ENCODE results near the gene ST7. TPM values are rescaled to one million over a fixed set of nuclear protein-coding genes. Genes with fewer than 3 reads are reported as not detected.

The ST7 gene
- total RNA-seq, 1 experiment from 2014 or later = 12.4 TPM

DNA sequence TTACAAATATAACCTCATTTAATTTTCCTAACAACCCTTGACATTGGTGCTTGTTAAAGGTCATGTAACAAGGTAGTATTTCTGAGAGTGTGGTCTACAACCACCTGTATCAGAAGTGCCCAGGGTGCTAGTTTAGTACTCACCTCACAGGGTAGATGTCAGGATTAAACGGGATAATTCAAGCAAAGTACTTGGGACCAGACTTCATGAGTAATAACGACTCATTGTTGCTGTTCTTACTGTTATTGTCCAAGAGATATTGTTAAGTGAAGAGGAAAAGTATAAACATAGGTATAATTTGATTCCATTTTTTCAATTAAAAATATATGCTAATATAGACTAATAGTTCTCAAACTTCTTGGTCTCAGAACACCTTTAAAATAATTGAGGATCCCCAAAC is 190.3 kb downstream of the ST7 start:
- Mint-ChIP-seq H3K27ac (peak overlapping the region; percentile 80), H3K36me3 (no peaks in the 10 kb centered on the region), H3K27me3 (ENCODE audit: low read depth) (no peaks in the 10 kb centered on the region), H3K4me1 (peaks cover 57% of the 10 kb centered on the region), H3K4me3 (no peak overlapping the region), H3K9me3 (no peaks in the 10 kb centered on the region)
- POLR2A ChIA-PET = no interaction called here
- no peak for TF ChIP-seq SMAD4 (CRISPR knock-in tag; IDR thresholded peaks at IDR 0.05)
- no peak for TF ChIP-seq NR2C2 (CRISPR knock-in tag; IDR thresholded peaks at IDR 0.05)
- TF ChIP-seq, protein P1, sequence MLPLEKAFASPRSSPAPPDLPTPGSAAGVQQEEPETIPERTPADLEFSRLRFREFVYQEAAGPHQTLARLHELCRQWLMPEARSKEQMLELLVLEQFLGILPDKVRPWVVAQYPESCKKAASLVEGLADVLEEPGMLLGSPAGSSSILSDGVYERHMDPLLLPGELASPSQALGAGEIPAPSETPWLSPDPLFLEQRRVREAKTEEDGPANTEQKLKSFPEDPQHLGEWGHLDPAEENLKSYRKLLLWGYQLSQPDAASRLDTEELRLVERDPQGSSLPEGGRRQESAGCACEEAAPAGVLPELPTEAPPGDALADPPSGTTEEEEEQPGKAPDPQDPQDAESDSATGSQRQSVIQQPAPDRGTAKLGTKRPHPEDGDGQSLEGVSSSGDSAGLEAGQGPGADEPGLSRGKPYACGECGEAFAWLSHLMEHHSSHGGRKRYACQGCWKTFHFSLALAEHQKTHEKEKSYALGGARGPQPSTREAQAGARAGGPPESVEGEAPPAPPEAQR (CRISPR knock-in tag; IDR thresholded peaks at IDR 0.05) = no peak
- TF ChIP-seq CBFB (CRISPR knock-in tag; IDR thresholded peaks at IDR 0.05; ENCODE audit: low read depth) = no peak
- TF ChIP-seq ELF4 (CRISPR knock-in tag; IDR thresholded peaks at IDR 0.05; ENCODE audit: low read depth) = no peak
- no peak for TF ChIP-seq ZBTB43 (CRISPR knock-in tag; IDR thresholded peaks at IDR 0.05)
- TF ChIP-seq, protein P2, sequence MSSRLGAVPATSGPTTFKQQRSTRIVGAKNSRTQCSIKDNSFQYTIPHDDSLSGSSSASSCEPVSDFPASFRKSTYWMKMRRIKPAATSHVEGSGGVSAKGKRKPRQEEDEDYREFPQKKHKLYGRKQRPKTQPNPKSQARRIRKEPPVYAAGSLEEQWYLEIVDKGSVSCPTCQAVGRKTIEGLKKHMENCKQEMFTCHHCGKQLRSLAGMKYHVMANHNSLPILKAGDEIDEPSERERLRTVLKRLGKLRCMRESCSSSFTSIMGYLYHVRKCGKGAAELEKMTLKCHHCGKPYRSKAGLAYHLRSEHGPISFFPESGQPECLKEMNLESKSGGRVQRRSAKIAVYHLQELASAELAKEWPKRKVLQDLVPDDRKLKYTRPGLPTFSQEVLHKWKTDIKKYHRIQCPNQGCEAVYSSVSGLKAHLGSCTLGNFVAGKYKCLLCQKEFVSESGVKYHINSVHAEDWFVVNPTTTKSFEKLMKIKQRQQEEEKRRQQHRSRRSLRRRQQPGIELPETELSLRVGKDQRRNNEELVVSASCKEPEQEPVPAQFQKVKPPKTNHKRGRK (CRISPR knock-in tag; IDR thresholded peaks at IDR 0.05; ENCODE audit: borderline replicate concordance) = no peak
- TF ChIP-seq ZNF317 (CRISPR knock-in tag; IDR thresholded peaks at IDR 0.05; ENCODE audit: borderline replicate concordance, low read depth) = no peak
- TF ChIP-seq, protein P3, sequence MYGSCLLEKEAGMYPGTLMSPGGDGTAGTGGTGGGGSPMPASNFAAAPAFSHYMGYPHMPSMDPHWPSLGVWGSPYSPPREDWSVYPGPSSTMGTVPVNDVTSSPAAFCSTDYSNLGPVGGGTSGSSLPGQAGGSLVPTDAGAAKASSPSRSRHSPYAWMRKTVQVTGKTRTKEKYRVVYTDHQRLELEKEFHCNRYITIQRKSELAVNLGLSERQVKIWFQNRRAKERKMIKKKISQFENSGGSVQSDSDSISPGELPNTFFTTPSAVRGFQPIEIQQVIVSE (CRISPR knock-in tag; IDR thresholded peaks at IDR 0.05; ENCODE audit: borderline replicate concordance) = no peak
- no peak for TF ChIP-seq MXD4 (CRISPR knock-in tag; IDR thresholded peaks at IDR 0.05; ENCODE audit: borderline replicate concordance)
- TF ChIP-seq, protein P4, sequence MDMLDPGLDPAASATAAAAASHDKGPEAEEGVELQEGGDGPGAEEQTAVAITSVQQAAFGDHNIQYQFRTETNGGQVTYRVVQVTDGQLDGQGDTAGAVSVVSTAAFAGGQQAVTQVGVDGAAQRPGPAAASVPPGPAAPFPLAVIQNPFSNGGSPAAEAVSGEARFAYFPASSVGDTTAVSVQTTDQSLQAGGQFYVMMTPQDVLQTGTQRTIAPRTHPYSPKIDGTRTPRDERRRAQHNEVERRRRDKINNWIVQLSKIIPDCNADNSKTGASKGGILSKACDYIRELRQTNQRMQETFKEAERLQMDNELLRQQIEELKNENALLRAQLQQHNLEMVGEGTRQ (CRISPR knock-in tag; IDR thresholded peaks at IDR 0.05) = no peak
- TF ChIP-seq, protein P5, sequence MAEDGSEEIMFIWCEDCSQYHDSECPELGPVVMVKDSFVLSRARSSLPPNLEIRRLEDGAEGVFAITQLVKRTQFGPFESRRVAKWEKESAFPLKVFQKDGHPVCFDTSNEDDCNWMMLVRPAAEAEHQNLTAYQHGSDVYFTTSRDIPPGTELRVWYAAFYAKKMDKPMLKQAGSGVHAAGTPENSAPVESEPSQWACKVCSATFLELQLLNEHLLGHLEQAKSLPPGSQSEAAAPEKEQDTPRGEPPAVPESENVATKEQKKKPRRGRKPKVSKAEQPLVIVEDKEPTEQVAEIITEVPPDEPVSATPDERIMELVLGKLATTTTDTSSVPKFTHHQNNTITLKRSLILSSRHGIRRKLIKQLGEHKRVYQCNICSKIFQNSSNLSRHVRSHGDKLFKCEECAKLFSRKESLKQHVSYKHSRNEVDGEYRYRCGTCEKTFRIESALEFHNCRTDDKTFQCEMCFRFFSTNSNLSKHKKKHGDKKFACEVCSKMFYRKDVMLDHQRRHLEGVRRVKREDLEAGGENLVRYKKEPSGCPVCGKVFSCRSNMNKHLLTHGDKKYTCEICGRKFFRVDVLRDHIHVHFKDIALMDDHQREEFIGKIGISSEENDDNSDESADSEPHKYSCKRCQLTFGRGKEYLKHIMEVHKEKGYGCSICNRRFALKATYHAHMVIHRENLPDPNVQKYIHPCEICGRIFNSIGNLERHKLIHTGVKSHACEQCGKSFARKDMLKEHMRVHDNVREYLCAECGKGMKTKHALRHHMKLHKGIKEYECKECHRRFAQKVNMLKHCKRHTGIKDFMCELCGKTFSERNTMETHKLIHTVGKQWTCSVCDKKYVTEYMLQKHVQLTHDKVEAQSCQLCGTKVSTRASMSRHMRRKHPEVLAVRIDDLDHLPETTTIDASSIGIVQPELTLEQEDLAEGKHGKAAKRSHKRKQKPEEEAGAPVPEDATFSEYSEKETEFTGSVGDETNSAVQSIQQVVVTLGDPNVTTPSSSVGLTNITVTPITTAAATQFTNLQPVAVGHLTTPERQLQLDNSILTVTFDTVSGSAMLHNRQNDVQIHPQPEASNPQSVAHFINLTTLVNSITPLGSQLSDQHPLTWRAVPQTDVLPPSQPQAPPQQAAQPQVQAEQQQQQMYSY (CRISPR knock-in tag; IDR thresholded peaks at IDR 0.05) = no peak
- no peak for TF ChIP-seq JAZF1 (CRISPR knock-in tag; IDR thresholded peaks at IDR 0.05)
- no peak for TF ChIP-seq ZNF423 (CRISPR knock-in tag; IDR thresholded peaks at IDR 0.05)
- TF ChIP-seq, protein P6, sequence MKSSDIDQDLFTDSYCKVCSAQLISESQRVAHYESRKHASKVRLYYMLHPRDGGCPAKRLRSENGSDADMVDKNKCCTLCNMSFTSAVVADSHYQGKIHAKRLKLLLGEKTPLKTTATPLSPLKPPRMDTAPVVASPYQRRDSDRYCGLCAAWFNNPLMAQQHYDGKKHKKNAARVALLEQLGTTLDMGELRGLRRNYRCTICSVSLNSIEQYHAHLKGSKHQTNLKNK (CRISPR knock-in tag; IDR thresholded peaks at IDR 0.05) = no peak
- TF ChIP-seq SOX15 (CRISPR knock-in tag; IDR thresholded peaks at IDR 0.05) = no peak
- ATAC-seq (no peak), DNase-seq (ENCODE audit: low spot score) (no peak)
- CTCF ChIA-PET = no interaction called here

All from WTC11 (cell line).